HepG2 (cell line): ENCODE measurements around the gene MYOM1. TPM values are rescaled to one million over a fixed set of nuclear protein-coding genes. Genes with fewer than 3 reads are reported as not detected.
A peak's percentile ranks its signal among the peaks of the same experiment; 100 is the strongest.

Experiments
- ARNT2 ChIP-seq: sonication (generic); formaldehyde crosslinking; IDR thresholded peaks from 2 replicates; pipeline ENCODE4 v1.8.0; 2022; ENCODE audit warnings: mild to moderate bottlenecking, low read depth, missing genetic modification reagents, moderate library complexity
- ELF3 ChIP-seq: IDR thresholded peaks from 2 replicates; pipeline ENCODE4 v1.6.1; 2016; ENCODE audit warnings: missing genetic modification reagents, missing compliant biosample characterization
- JDP2 ChIP-seq: sonication (generic); formaldehyde crosslinking; IDR thresholded peaks from 2 replicates; pipeline ENCODE4 v1.8.1; 2022; ENCODE audit warnings: missing genetic modification reagents, borderline replicate concordance
- KAT8 ChIP-seq: IDR thresholded peaks from 2 replicates; pipeline ENCODE4 v1.6.1; 2016; ENCODE audit warnings: missing genetic modification reagents, missing compliant biosample characterization
- LCORL ChIP-seq, 2 experiments: fragments of 450-650 bp in 1 of 2; sonication (generic) in 1 of 2; formaldehyde crosslinking in 1 of 2; IDR thresholded peaks; 2 replicates each; pipeline versions ENCODE4 v1.5.0 to v1.6.1; 2017 to 2020; ENCODE audit warnings: antibody characterized with exemption in 1 of 2, missing genetic modification reagents in 1 of 2
- SMARCC2 ChIP-seq: fragments of 450-650 bp; IDR thresholded peaks from 2 replicates; pipeline ENCODE4 v1.6.1; 2017; ENCODE audit warnings: antibody characterized with exemption, mild to moderate bottlenecking
- ZNF10 ChIP-seq: sonication (generic); formaldehyde crosslinking; IDR thresholded peaks from 2 replicates; pipeline ENCODE4 v1.4.0; 2020; ENCODE audit warnings: mild to moderate bottlenecking, low read depth, missing genetic modification reagents, borderline replicate concordance
- ZNF18 ChIP-seq: sonication (generic); formaldehyde crosslinking; IDR thresholded peaks from 2 replicates; pipeline ENCODE4 v1.8.0; 2022; ENCODE audit warnings: mild to moderate bottlenecking, missing genetic modification reagents; ENCODE audit not compliant: insufficient replicate concordance
- ZNF207 ChIP-seq: fragments of 450-650 bp; IDR thresholded peaks from 2 replicates; pipeline ENCODE4 v1.6.1; 2016; ENCODE audit warnings: antibody characterized with exemption, borderline replicate concordance
- ZNF24 ChIP-seq: fragments of 450-650 bp; IDR thresholded peaks from 2 replicates; pipeline ENCODE4 v1.6.1; 2017; ENCODE audit warnings: antibody characterized with exemption, mild to moderate bottlenecking
- ZNF367 ChIP-seq: sonication (generic); formaldehyde crosslinking; IDR thresholded peaks from 2 replicates; pipeline ENCODE4 v1.4.0; 2020; ENCODE audit warnings: missing genetic modification reagents, borderline replicate concordance
- ZNF512B ChIP-seq: sonication (generic); formaldehyde crosslinking; IDR thresholded peaks from 2 replicates; pipeline ENCODE4 v1.5.1; 2020; ENCODE audit warnings: missing genetic modification reagents, mild to moderate bottlenecking, borderline replicate concordance
- ZNF710 ChIP-seq: sonication (generic); formaldehyde crosslinking; IDR thresholded peaks from 2 replicates; pipeline ENCODE4 v1.5.0; 2020; ENCODE audit warnings: mild to moderate bottlenecking, missing genetic modification reagents, borderline replicate concordance
- ZNF839 ChIP-seq: sonication (generic); formaldehyde crosslinking; IDR thresholded peaks from 2 replicates; pipeline ENCODE4 v1.4.0; 2020; ENCODE audit warnings: missing genetic modification reagents, mild to moderate bottlenecking, borderline replicate concordance
- polyA plus RNA-seq, 8 experiments: library from polyadenylated mRNA; depleted of rRNA in 3 of 8; stranded (reverse) in 7 of 8; unstranded in 1 of 8; fragments of >200 nt; fragmentation: Illumina TruSeq in 4 of 8; extraction: Trizol in 4 of 8; gene quantifications; 2 replicates each; pipeline versions ENCODE4 v1.2.1 to v1.2.3, GENCODE V29; 2011 to 2016; ENCODE audit warnings: low read depth in 4 of 8, missing spikeins in 1 of 8, mixed read lengths in 1 of 8; ENCODE audit not compliant: insufficient read depth in 1 of 8
- total RNA-seq, 5 experiments: library from RNA; depleted of rRNA; stranded (reverse); fragments of >200 nt; fragmentation: Illumina TruSeq; extraction: Trizol; gene quantifications; 2 replicates each; pipeline ENCODE4 v1.2.3, GENCODE V29; 2016; ENCODE audit warnings: low read depth in 1 of 5
- TF ChIP-seq, protein P1 (sequence below): sonication (generic); formaldehyde crosslinking; IDR thresholded peaks from 2 replicates; pipeline ENCODE4 v1.9.0; 2022; ENCODE audit warnings: missing genetic modification reagents, mild to moderate bottlenecking, borderline replicate concordance
- TF ChIP-seq, protein P2 (sequence below): sonication (generic); formaldehyde crosslinking; IDR thresholded peaks from 2 replicates; pipeline ENCODE4 v1.4.0; 2020; ENCODE audit warnings: missing genetic modification reagents, mild to moderate bottlenecking, borderline replicate concordance

The MYOM1 gene
- total and polyA plus RNA-seq, 2 of the 13 experiments (the other 11 are each of a cell fraction or from before 2014, with no cell fraction given) = 0.46 to 0.98 TPM

DNA sequence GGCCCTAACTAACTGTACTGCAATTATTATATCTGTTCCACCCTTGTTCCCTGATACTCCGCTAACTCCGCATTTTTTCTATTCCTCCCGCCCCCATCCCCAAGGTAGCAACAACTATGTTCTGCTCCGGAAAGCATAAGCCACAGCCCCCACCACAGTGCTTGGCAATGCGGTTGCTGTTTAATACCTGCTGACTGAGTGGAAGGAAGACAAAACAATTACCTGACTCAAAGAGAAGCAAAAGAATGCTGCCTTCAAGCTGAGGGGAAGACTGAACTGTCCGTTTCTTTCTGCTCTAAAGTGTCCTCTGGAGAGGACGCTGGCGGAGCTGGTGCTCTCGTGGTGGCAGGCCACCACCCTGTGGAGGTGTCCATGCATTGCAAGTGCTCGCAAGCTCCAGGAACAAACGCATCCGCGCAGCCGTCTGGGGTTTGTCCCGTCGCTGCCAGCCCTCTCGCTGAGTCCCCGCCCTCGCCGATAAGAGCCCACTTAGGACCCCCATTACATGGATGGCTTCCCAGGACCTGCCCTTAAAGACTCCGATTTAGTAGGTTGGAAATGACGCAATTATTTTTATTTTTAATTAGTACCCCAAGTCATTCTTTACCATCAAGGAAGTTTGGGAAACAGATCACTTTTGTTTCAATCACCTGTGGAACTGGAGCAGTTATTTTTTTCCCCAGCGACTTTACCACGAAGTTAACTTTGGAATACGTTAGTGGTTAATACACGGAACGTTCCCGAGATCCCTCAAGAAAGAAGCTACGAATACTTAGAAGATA lies 26.3 kb upstream of the MYOM1 start (continued):
- TF ChIP-seq ZNF710 (CRISPR knock-in tag) (0 out of 2 replicates have a peak, but pooled peaks have one; percentile 64), JDP2 (no peak), ZNF10 (CRISPR knock-in tag) (no peak), ZNF839 (CRISPR knock-in tag) (no peak), ZNF24 (no peak), ZNF207 (no peak), ZNF18 (CRISPR knock-in tag) (no peak), KAT8 (CRISPR knock-in tag) (peak; percentile 41; the same call in 1 of the 2 replicates), LCORL (IDR thresholded peaks at IDR 0.05) (no peak), LCORL (CRISPR knock-in tag; IDR thresholded peaks at IDR 0.05) (peak; percentile 65; the same call in 1 of the 2 replicates), ZNF367 (no peak), ZNF512B (CRISPR knock-in tag) (0 out of 2 replicates have a peak, but pooled peaks have one; percentile 66), ARNT2 (no peak), SMARCC2 (no peak), ELF3 (CRISPR knock-in tag) (peak; percentile 49)
- TF ChIP-seq, protein P1, sequence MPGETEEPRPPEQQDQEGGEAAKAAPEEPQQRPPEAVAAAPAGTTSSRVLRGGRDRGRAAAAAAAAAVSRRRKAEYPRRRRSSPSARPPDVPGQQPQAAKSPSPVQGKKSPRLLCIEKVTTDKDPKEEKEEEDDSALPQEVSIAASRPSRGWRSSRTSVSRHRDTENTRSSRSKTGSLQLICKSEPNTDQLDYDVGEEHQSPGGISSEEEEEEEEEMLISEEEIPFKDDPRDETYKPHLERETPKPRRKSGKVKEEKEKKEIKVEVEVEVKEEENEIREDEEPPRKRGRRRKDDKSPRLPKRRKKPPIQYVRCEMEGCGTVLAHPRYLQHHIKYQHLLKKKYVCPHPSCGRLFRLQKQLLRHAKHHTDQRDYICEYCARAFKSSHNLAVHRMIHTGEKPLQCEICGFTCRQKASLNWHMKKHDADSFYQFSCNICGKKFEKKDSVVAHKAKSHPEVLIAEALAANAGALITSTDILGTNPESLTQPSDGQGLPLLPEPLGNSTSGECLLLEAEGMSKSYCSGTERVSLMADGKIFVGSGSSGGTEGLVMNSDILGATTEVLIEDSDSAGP (CRISPR knock-in tag) = peak; percentile 63
- TF ChIP-seq, protein P2, sequence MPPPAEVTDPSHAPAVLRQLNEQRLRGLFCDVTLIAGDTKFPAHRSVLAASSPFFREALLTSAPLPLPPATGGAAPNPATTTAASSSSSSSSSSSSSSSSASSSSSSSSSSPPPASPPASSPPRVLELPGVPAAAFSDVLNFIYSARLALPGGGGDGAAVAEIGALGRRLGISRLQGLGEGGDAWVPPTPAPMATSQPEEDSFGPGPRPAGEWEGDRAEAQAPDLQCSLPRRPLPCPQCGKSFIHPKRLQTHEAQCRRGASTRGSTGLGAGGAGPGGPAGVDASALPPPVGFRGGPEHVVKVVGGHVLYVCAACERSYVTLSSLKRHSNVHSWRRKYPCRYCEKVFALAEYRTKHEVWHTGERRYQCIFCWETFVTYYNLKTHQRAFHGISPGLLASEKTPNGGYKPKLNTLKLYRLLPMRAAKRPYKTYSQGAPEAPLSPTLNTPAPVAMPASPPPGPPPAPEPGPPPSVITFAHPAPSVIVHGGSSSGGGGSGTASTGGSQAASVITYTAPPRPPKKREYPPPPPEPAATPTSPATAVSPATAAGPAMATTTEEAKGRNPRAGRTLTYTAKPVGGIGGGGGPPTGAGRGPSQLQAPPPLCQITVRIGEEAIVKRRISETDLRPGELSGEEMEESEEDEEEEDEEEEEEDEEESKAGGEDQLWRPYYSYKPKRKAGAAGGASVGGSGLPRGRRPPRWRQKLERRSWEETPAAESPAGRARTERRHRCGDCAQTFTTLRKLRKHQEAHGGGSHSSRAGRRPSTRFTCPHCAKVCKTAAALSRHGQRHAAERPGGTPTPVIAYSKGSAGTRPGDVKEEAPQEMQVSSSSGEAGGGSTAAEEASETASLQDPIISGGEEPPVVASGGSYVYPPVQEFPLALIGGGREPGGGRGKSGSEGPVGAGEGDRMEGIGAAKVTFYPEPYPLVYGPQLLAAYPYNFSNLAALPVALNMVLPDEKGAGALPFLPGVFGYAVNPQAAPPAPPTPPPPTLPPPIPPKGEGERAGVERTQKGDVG (CRISPR knock-in tag) = no peak
